ENCODE data around the gene GSG1L2.

GSG1L2 gene

GRCh38 chr17:9839433-9839832 is 17.6 kb upstream of the GSG1L2 start:
- no peak overlapping the region for H3K4me3 Mint-ChIP-seq
- no peaks in the 10 kb centered on the region for H3K9me3 Mint-ChIP-seq
- no peaks in the 10 kb centered on the region for H3K36me3 Mint-ChIP-seq (ENCODE audit: low read depth)
- H3K27ac Mint-ChIP-seq: no peak overlapping the region
- H3K27me3 Mint-ChIP-seq: peaks cover 12% of the 10 kb centered on the region
- intact Hi-C loops (cut with micrococcal nuclease): no loop called here
- no peaks in the 10 kb centered on the region for H3K4me1 Mint-ChIP-seq (ENCODE audit: low read depth)

- Mint-ChIP-seq H3K9me3 (no peaks in the 10 kb centered on the region), H3K4me1 (ENCODE audit: low read depth) (no peaks in the 10 kb centered on the region), H3K27me3 (peaks cover 10% of the 10 kb centered on the region), H3K36me3 (ENCODE audit: low read depth) (no peaks in the 10 kb centered on the region), H3K4me3 (no peak overlapping the region), H3K27ac (no peak overlapping the region)
- intact Hi-C loops (cut with micrococcal nuclease): no loop called here
Observed at GRCh38 chr17:9837551-9838471, 15.9 kb upstream of the GSG1L2 start.

GRCh38 chr17:9833922-9834321 is 12.0 kb upstream of the GSG1L2 start:
- H3K27ac Mint-ChIP-seq: no peak overlapping the region
- H3K36me3 Mint-ChIP-seq (ENCODE audit: low read depth): no peaks in the 10 kb centered on the region
- H3K27me3 Mint-ChIP-seq: peaks cover 3% of the 10 kb centered on the region
- H3K4me3 Mint-ChIP-seq: no peak overlapping the region
- H3K9me3 Mint-ChIP-seq: no peaks in the 10 kb centered on the region
- intact Hi-C loops (cut with micrococcal nuclease): no loop called here
- H3K4me1 Mint-ChIP-seq (ENCODE audit: low read depth): no peaks in the 10 kb centered on the region

GRCh38 chr17:9830711-9831110 is 8.8 kb upstream of the GSG1L2 start:
- intact Hi-C loops (cut with micrococcal nuclease): no loop called here
- Mint-ChIP-seq H3K27ac (no peak overlapping the region), H3K9me3 (no peaks in the 10 kb centered on the region)

GRCh38 chr17:9829343-9829742 is 7.5 kb upstream of the GSG1L2 start:
- Mint-ChIP-seq H3K36me3 (ENCODE audit: low read depth) (no peaks in the 10 kb centered on the region), H3K9me3 (no peaks in the 10 kb centered on the region), H3K27ac (no peak overlapping the region), H3K4me1 (ENCODE audit: low read depth) (no peaks in the 10 kb centered on the region), H3K4me3 (no peak overlapping the region), H3K27me3 (peaks cover 9% of the 10 kb centered on the region)
- intact Hi-C loops (cut with micrococcal nuclease): no loop called here

More at GRCh38 chr17:9830711-9831110, 8.8 kb upstream of the GSG1L2 start:
- no peak overlapping the region for H3K4me3 Mint-ChIP-seq
- H3K4me1 Mint-ChIP-seq (ENCODE audit: low read depth): no peaks in the 10 kb centered on the region
- peaks cover 6% of the 10 kb centered on the region for H3K27me3 Mint-ChIP-seq
- H3K36me3 Mint-ChIP-seq (ENCODE audit: low read depth): no peaks in the 10 kb centered on the region

GRCh38 chr17:9828296-9829295 is 6.7 kb upstream of the GSG1L2 start:
- no peaks in the 10 kb centered on the region for H3K36me3 Mint-ChIP-seq (ENCODE audit: low read depth)
- H3K27ac Mint-ChIP-seq: no peak overlapping the region
- H3K9me3 Mint-ChIP-seq: no peaks in the 10 kb centered on the region
- H3K27me3 Mint-ChIP-seq: peaks cover 9% of the 10 kb centered on the region
- H3K4me1 Mint-ChIP-seq (ENCODE audit: low read depth): no peaks in the 10 kb centered on the region
- intact Hi-C loops (cut with micrococcal nuclease): no loop called here
- no peak overlapping the region for H3K4me3 Mint-ChIP-seq

- H3K36me3 Mint-ChIP-seq (ENCODE audit: low read depth): no peaks in the 10 kb centered on the region
Observed at GRCh38 chr17:9825641-9826150, 3.8 kb upstream of the GSG1L2 start, which contains the start of gene GLP2R. TSS of gene GLP2R (plus strand) at chr17:9825924. CDS start at chr17:9826064, 140 bp downstream.

GRCh38 chr17:9824797-9825338 is 3.0 kb upstream of the GSG1L2 start:
- Mint-ChIP-seq H3K9me3 (no peaks in the 10 kb centered on the region), H3K4me3 (no peak overlapping the region), H3K27ac (no peak overlapping the region), H3K27me3 (peaks cover 7% of the 10 kb centered on the region), H3K4me1 (ENCODE audit: low read depth) (no peaks in the 10 kb centered on the region), H3K36me3 (ENCODE audit: low read depth) (no peaks in the 10 kb centered on the region)
- intact Hi-C loops (cut with micrococcal nuclease): no loop called here

More at GRCh38 chr17:9825641-9826150, 3.8 kb upstream of the GSG1L2 start, which contains the start of gene GLP2R:
- intact Hi-C loops (cut with micrococcal nuclease): no loop called here
- Mint-ChIP-seq H3K27me3 (peaks cover 9% of the 10 kb centered on the region), H3K4me1 (ENCODE audit: low read depth) (no peaks in the 10 kb centered on the region), H3K27ac (no peak within 1 kb of the TSS), H3K9me3 (no peaks in the 10 kb centered on the region), H3K4me3 (no peak within 1 kb of the TSS)

GRCh38 chr17:9824094-9824493 is 2.2 kb upstream of the GSG1L2 start:
- H3K27me3 Mint-ChIP-seq: peaks cover 7% of the 10 kb centered on the region
- no peaks in the 10 kb centered on the region for H3K36me3 Mint-ChIP-seq (ENCODE audit: low read depth)
- intact Hi-C loops (cut with micrococcal nuclease): no loop called here
- H3K27ac Mint-ChIP-seq: no peak overlapping the region
- H3K4me1 Mint-ChIP-seq (ENCODE audit: low read depth): no peaks in the 10 kb centered on the region
- H3K9me3 Mint-ChIP-seq: no peaks in the 10 kb centered on the region
- no peak overlapping the region for H3K4me3 Mint-ChIP-seq

- no peak overlapping the region for H3K27ac Mint-ChIP-seq
- H3K4me1 Mint-ChIP-seq (ENCODE audit: low read depth): no peaks in the 10 kb centered on the region
- H3K4me3 Mint-ChIP-seq: no peak overlapping the region
- intact Hi-C loops (cut with micrococcal nuclease): no loop called here
- H3K9me3 Mint-ChIP-seq: no peaks in the 10 kb centered on the region
- H3K36me3 Mint-ChIP-seq (ENCODE audit: low read depth): no peaks in the 10 kb centered on the region
- no peaks in the 10 kb centered on the region for H3K27me3 Mint-ChIP-seq
Observed at GRCh38 chr17:9820448-9820847, 1.4 kb downstream of the GSG1L2 start.

GRCh38 chr17:9818760-9819159 is 3.1 kb downstream of the GSG1L2 start:
- no peak overlapping the region for H3K4me3 Mint-ChIP-seq
- H3K4me1 Mint-ChIP-seq (ENCODE audit: low read depth): no peaks in the 10 kb centered on the region
- no peak overlapping the region for H3K27ac Mint-ChIP-seq
- H3K9me3 Mint-ChIP-seq: no peaks in the 10 kb centered on the region
- intact Hi-C loops (cut with micrococcal nuclease): no loop called here
- no peaks in the 10 kb centered on the region for H3K27me3 Mint-ChIP-seq
- no peaks in the 10 kb centered on the region for H3K36me3 Mint-ChIP-seq (ENCODE audit: low read depth)

GRCh38 chr17:9817086-9817485 is 4.8 kb downstream of the GSG1L2 start:
- H3K36me3 Mint-ChIP-seq (ENCODE audit: low read depth): no peaks in the 10 kb centered on the region
- H3K27ac Mint-ChIP-seq: no peak overlapping the region
- H3K27me3 Mint-ChIP-seq: no peaks in the 10 kb centered on the region
- no peaks in the 10 kb centered on the region for H3K9me3 Mint-ChIP-seq
- no peaks in the 10 kb centered on the region for H3K4me1 Mint-ChIP-seq (ENCODE audit: low read depth)
- no peak overlapping the region for H3K4me3 Mint-ChIP-seq
- intact Hi-C loops (cut with micrococcal nuclease): no loop called here

GRCh38 chr17:9816472-9816871 is 5.4 kb downstream of the GSG1L2 start:
- H3K4me3 Mint-ChIP-seq: no peak overlapping the region
- no peaks in the 10 kb centered on the region for H3K36me3 Mint-ChIP-seq (ENCODE audit: low read depth)
- H3K27ac Mint-ChIP-seq: no peak overlapping the region
- intact Hi-C loops (cut with micrococcal nuclease): no loop called here
- H3K4me1 Mint-ChIP-seq (ENCODE audit: low read depth): no peaks in the 10 kb centered on the region
- no peaks in the 10 kb centered on the region for H3K27me3 Mint-ChIP-seq
- H3K9me3 Mint-ChIP-seq: no peaks in the 10 kb centered on the region
